Measurements from ENCODE around the gene DHRSX. TPM values are rescaled to one million over a fixed set of nuclear protein-coding genes. Genes with fewer than 3 reads are reported as not detected.
"Not testable (repeated sequence)": the region's sequence is repeated elsewhere in the genome, so short reads cannot be mapped to it uniquely, and the experiment has no call there.

Gene DHRSX
- total and polyA plus RNA-seq, 2 donors (not counting 1 experiment from before 2014, with no cell fraction given), result 18.8 to 39.0 TPM

- ChIA-PET POLR2A (no interaction called here), CTCF (no interaction called here)
- no peaks in the 10 kb centered on the region for H3K79me2 ChIP-seq (ENCODE audit: control insufficient read depth, insufficient read depth, low read length)
- no peak overlapping the region for H3K4me2 ChIP-seq (replicated peaks; ENCODE audit: low read depth, low read length, poor library complexity, severe bottlenecking)
- TF ChIP-seq EZH2 (IDR thresholded peaks at IDR 0.05; ENCODE audit: borderline replicate concordance, insufficient read depth, low read depth, low read length, poor library complexity, severe bottlenecking), result no peak
- TF ChIP-seq, protein P1, sequence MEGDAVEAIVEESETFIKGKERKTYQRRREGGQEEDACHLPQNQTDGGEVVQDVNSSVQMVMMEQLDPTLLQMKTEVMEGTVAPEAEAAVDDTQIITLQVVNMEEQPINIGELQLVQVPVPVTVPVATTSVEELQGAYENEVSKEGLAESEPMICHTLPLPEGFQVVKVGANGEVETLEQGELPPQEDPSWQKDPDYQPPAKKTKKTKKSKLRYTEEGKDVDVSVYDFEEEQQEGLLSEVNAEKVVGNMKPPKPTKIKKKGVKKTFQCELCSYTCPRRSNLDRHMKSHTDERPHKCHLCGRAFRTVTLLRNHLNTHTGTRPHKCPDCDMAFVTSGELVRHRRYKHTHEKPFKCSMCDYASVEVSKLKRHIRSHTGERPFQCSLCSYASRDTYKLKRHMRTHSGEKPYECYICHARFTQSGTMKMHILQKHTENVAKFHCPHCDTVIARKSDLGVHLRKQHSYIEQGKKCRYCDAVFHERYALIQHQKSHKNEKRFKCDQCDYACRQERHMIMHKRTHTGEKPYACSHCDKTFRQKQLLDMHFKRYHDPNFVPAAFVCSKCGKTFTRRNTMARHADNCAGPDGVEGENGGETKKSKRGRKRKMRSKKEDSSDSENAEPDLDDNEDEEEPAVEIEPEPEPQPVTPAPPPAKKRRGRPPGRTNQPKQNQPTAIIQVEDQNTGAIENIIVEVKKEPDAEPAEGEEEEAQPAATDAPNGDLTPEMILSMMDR (IDR thresholded peaks at IDR 0.05), result no peak
- no peak for ATAC-seq (ENCODE audit: low read depth)
- no peaks in the 10 kb centered on the region for H3K4me1 ChIP-seq (ENCODE audit: control insufficient read depth in 2 of 2, insufficient read depth in 2 of 2, low read length in 2 of 2)
- H3K36me3 ChIP-seq (replicated peaks in 1 of 2; ENCODE audit: control extremely low read depth in 1 of 2, control insufficient read depth in 1 of 2, extremely low read depth in 1 of 2, insufficient read depth in 2 of 2, low read length in 1 of 2), result peaks cover 0 to 5% of the 10 kb centered on the region in 2 experiments
- no peak overlapping the region for H3K4me3 Mint-ChIP-seq
- H3K27me3 ChIP-seq (replicated peaks in 1 of 4; ENCODE audit: control extremely low read depth in 1 of 4, control insufficient read depth in 3 of 4, insufficient read depth in 4 of 4, low read length in 3 of 4), result no peaks in the 10 kb centered on the region
- no peak overlapping the region for H3K9ac ChIP-seq (ENCODE audit: low read length)
- no peaks in the 10 kb centered on the region for H4K20me1 ChIP-seq (ENCODE audit: control insufficient read depth, insufficient read depth, low read length, poor library complexity, severe bottlenecking)
- H3K27me3 Mint-ChIP-seq, result no peaks in the 10 kb centered on the region
- intact Hi-C loops (cut with micrococcal nuclease), result no loop called here
- WGBS (ENCODE audit: insufficient coverage), result 98% methylated on average over 4 of the region's 5 CpGs
- no peaks in the 10 kb centered on the region for H3K9me3 ChIP-seq (ENCODE audit: control extremely low read depth in 1 of 3, control insufficient read depth in 2 of 3, insufficient read depth in 1 of 3, low read length in 2 of 3)
- H3K4me3 ChIP-seq (ENCODE audit: control extremely low read depth in 1 of 5, extremely low read depth in 1 of 5, insufficient read depth in 1 of 5, low read depth in 2 of 5, low read length in 4 of 5), result no peak overlapping the region
- H3K27ac Mint-ChIP-seq, result peak overlapping the region; percentile 16
- no peak for DNase-seq
- H3K4me1 Mint-ChIP-seq, result peaks cover 3% of the 10 kb centered on the region
- no peak overlapping the region for H3K27ac ChIP-seq (ENCODE audit: low read length in 2 of 2)
- H2AFZ ChIP-seq (ENCODE audit: insufficient read depth, low read depth, low read length, poor library complexity, severe bottlenecking), result no peak overlapping the region
- no peaks in the 10 kb centered on the region for H3K9me3 Mint-ChIP-seq (ENCODE audit: insufficient read depth)
Measured at GRCh38 chrX:2282490-2283090, 218.2 kb downstream of the DHRSX start.

GRCh38 chrX:2272337-2272736 lies 228.4 kb downstream of the DHRSX start:
- CTCF ChIA-PET, result no interaction called here

GRCh38 chrX:2271595-2271994 lies 229.2 kb downstream of the DHRSX start:
- CTCF ChIA-PET; H3K4me1 Mint-ChIP-seq; H3K27ac Mint-ChIP-seq; H3K4me3 Mint-ChIP-seq; H3K9me3 Mint-ChIP-seq (ENCODE audit: insufficient read depth); H3K79me2 ChIP-seq (ENCODE audit: control insufficient read depth, insufficient read depth, low read length); H4K20me1 ChIP-seq (ENCODE audit: control insufficient read depth, insufficient read depth, low read length, poor library complexity, severe bottlenecking); H3K27ac ChIP-seq (ENCODE audit: low read length in 2 of 2); H3K27me3 ChIP-seq (replicated peaks in 1 of 4; ENCODE audit: control extremely low read depth in 1 of 4, control insufficient read depth in 3 of 4, insufficient read depth in 4 of 4, low read length in 3 of 4); H3K4me1 ChIP-seq (ENCODE audit: control insufficient read depth in 2 of 2, insufficient read depth in 2 of 2, low read length in 2 of 2); H3K4me2 ChIP-seq (replicated peaks; ENCODE audit: low read depth, low read length, poor library complexity, severe bottlenecking); intact Hi-C loops (cut with micrococcal nuclease); ATAC-seq (ENCODE audit: low read depth); POLR2A ChIA-PET; H3K9ac ChIP-seq (ENCODE audit: low read length); H3K4me3 ChIP-seq (ENCODE audit: control extremely low read depth in 1 of 5, extremely low read depth in 1 of 5, insufficient read depth in 1 of 5, low read depth in 2 of 5, low read length in 4 of 5); H3K27me3 Mint-ChIP-seq; DNase-seq; H2AFZ ChIP-seq (ENCODE audit: insufficient read depth, low read depth, low read length, poor library complexity, severe bottlenecking): not testable (repeated sequence)
- peaks cover 0 to 12% (median 0%) of the 10 kb centered on the region in 3 donors for H3K9me3 ChIP-seq (ENCODE audit: control extremely low read depth in 1 of 3, control insufficient read depth in 2 of 3, insufficient read depth in 1 of 3, low read length in 2 of 3)
- 79% methylated on average over 5 of the region's 10 CpGs for WGBS (ENCODE audit: insufficient coverage)
- peaks cover 5 to 10% of the 10 kb centered on the region in 2 experiments for H3K36me3 ChIP-seq (replicated peaks in 1 of 2; ENCODE audit: control extremely low read depth in 1 of 2, control insufficient read depth in 1 of 2, extremely low read depth in 1 of 2, insufficient read depth in 2 of 2, low read length in 1 of 2)

More at GRCh38 chrX:2272337-2272736, 228.4 kb downstream of the DHRSX start:
- Histone ChIP-seq H3K27ac (ENCODE audit: low read length in 2 of 2) (no peak overlapping the region), H3K27me3 (replicated peaks in 1 of 4; ENCODE audit: control extremely low read depth in 1 of 4, control insufficient read depth in 3 of 4, insufficient read depth in 4 of 4, low read length in 3 of 4) (no peaks in the 10 kb centered on the region), H3K4me3 (ENCODE audit: control extremely low read depth in 1 of 5, extremely low read depth in 1 of 5, insufficient read depth in 1 of 5, low read depth in 2 of 5, low read length in 4 of 5) (no peak overlapping the region), H3K4me2 (replicated peaks; ENCODE audit: low read depth, low read length, poor library complexity, severe bottlenecking) (no peak overlapping the region), H3K79me2 (ENCODE audit: control insufficient read depth, insufficient read depth, low read length) (no peaks in the 10 kb centered on the region), H4K20me1 (ENCODE audit: control insufficient read depth, insufficient read depth, low read length, poor library complexity, severe bottlenecking) (no peaks in the 10 kb centered on the region), H3K9me3 (ENCODE audit: control extremely low read depth in 1 of 3, control insufficient read depth in 2 of 3, insufficient read depth in 1 of 3, low read length in 2 of 3) (peaks cover 0 to 12% (median 0%) of the 10 kb centered on the region in 3 donors), H3K9ac (ENCODE audit: low read length) (no peak overlapping the region), H2AFZ (ENCODE audit: insufficient read depth, low read depth, low read length, poor library complexity, severe bottlenecking) (no peak overlapping the region), H3K36me3 (replicated peaks in 1 of 2; ENCODE audit: control extremely low read depth in 1 of 2, control insufficient read depth in 1 of 2, extremely low read depth in 1 of 2, insufficient read depth in 2 of 2, low read length in 1 of 2) (peaks cover 5 to 9% of the 10 kb centered on the region in 2 experiments), H3K4me1 (ENCODE audit: control insufficient read depth in 2 of 2, insufficient read depth in 2 of 2, low read length in 2 of 2) (no peaks in the 10 kb centered on the region)
- ATAC-seq (ENCODE audit: low read depth) (no peak), DNase-seq (no peak)
- POLR2A ChIA-PET, result no interaction called here
- no peaks in the 10 kb centered on the region for H3K27me3 Mint-ChIP-seq
- no peaks in the 10 kb centered on the region for H3K4me1 Mint-ChIP-seq
- no peak overlapping the region for H3K4me3 Mint-ChIP-seq
- intact Hi-C loops (cut with micrococcal nuclease), result no loop called here
- peaks cover 6% of the 10 kb centered on the region for H3K9me3 Mint-ChIP-seq (ENCODE audit: insufficient read depth)
- WGBS (ENCODE audit: insufficient coverage), result 94% methylated on average over 5 of the region's 5 CpGs
- TF ChIP-seq EZH2 (IDR thresholded peaks at IDR 0.05; ENCODE audit: borderline replicate concordance, insufficient read depth, low read depth, low read length, poor library complexity, severe bottlenecking), result no peak
- TF ChIP-seq, protein P1 (IDR thresholded peaks at IDR 0.05), result no peak
- H3K27ac Mint-ChIP-seq, result no peak overlapping the region
